ENCODE data around the gene IFT81.
"Not testable (repeated sequence)": the region's sequence is repeated elsewhere in the genome, so short reads cannot be mapped to it uniquely, and the experiment has no call there.

IFT81 gene

GRCh38 chr12:110248096-110248447 is 123.9 kb downstream of the IFT81 start:
- no peak for DNase-seq

- no peak for DNase-seq
Observed at GRCh38 chr12:110249105-110249504, 124.9 kb downstream of the IFT81 start.

- no peak for DNase-seq
Observed at GRCh38 chr12:110249716-110250225, 125.6 kb downstream of the IFT81 start.

GRCh38 chr12:110251381-110251780 is 127.2 kb downstream of the IFT81 start:
- no peak for DNase-seq

GRCh38 chr12:110252716-110253115 is 128.6 kb downstream of the IFT81 start:
- no peak for DNase-seq

GRCh38 chr12:110253176-110253575 is 129.0 kb downstream of the IFT81 start:
- no peak for DNase-seq

- DNase-seq = no peak
Observed at GRCh38 chr12:110254971-110255540, 130.9 kb downstream of the IFT81 start.

GRCh38 chr12:110255890-110256456 is 131.8 kb downstream of the IFT81 start:
- not testable (repeated sequence) for DNase-seq

- DNase-seq = no peak
Observed at GRCh38 chr12:110256780-110257431, 132.7 kb downstream of the IFT81 start.

- DNase-seq = no peak
Observed at GRCh38 chr12:110258466-110258865, 134.3 kb downstream of the IFT81 start.

GRCh38 chr12:110262442-110263388 is 138.6 kb downstream of the IFT81 start:
- DNase-seq = no peak

GRCh38 chr12:110266381-110266960 is 142.3 kb downstream of the IFT81 start:
- no peak for DNase-seq

GRCh38 chr12:110266980-110267620 is 142.9 kb downstream of the IFT81 start:
- no peak for DNase-seq
